Mesendoderm (in vitro differentiated cells): ENCODE results near the gene FARP2.
A peak's percentile ranks its signal among the peaks of the same experiment; 100 is the strongest.
"Not testable (repeated sequence)": the region's sequence is repeated elsewhere in the genome, so short reads cannot be mapped to it uniquely, and the experiment has no call there.

Experiments used
- DNase-seq: peaks from one replicate; pipeline ENCODE4 v3.0.0; 2013
- H2AK5ac ChIP-seq: 2 replicates; pipeline ENCODE4 v1.6.1; 2013; ENCODE audit warnings: low read length, inconsistent platforms
- H2BK120ac ChIP-seq: 2 replicates; pipeline ENCODE4 v1.6.1; 2013; ENCODE audit warnings: low read depth, mild to moderate bottlenecking, low read length, moderate library complexity, mixed read lengths
- H2BK15ac ChIP-seq: replicated peaks from 2 replicates; pipeline ENCODE4 v1.6.1; 2013; ENCODE audit warnings: low read depth, mild to moderate bottlenecking, moderate library complexity
- H2BK5ac ChIP-seq: 2 replicates; pipeline ENCODE4 v1.6.1; 2013; ENCODE audit warnings: low read length, inconsistent platforms
- H3K18ac ChIP-seq: 2 replicates; pipeline ENCODE4 v1.6.1; 2013; ENCODE audit warnings: mild to moderate bottlenecking, low read length, mixed read lengths
- H3K23ac ChIP-seq: one replicate; pipeline ENCODE4 v1.6.1; 2013; ENCODE audit warnings: low read length
- H3K27ac ChIP-seq: 2 replicates; pipeline ENCODE4 v1.5.1; 2013; ENCODE audit warnings: low read depth, mild to moderate bottlenecking, inconsistent platforms, low read length, moderate library complexity
- H3K27me3 ChIP-seq: 2 replicates; pipeline ENCODE4 v1.6.1; 2013; ENCODE audit warnings: low read length, control low read depth, mild to moderate bottlenecking, inconsistent platforms; ENCODE audit not compliant: insufficient read depth, poor library complexity
- H3K36me3 ChIP-seq: 2 replicates; pipeline ENCODE4 v1.6.1; 2013; ENCODE audit warnings: low read length, inconsistent platforms; ENCODE audit not compliant: control insufficient read depth, insufficient read depth
- H3K4ac ChIP-seq: one replicate; pipeline ENCODE4 v1.6.1; 2013; ENCODE audit warnings: low read depth, mild to moderate bottlenecking, low read length, moderate library complexity
- H3K4me1 ChIP-seq: 2 replicates; pipeline ENCODE4 v1.6.1; 2013; ENCODE audit warnings: low read depth, low read length, inconsistent platforms; ENCODE audit not compliant: control insufficient read depth
- H3K4me2 ChIP-seq: 2 replicates; pipeline ENCODE4 v1.6.1; 2013; ENCODE audit warnings: low read length
- H3K4me3 ChIP-seq: 2 replicates; pipeline ENCODE4 v1.5.1; 2013; ENCODE audit warnings: mild to moderate bottlenecking, low read length
- H3K56ac ChIP-seq: one replicate; pipeline ENCODE4 v1.6.1; 2013; ENCODE audit warnings: low read length
- H3K79me1 ChIP-seq: 2 replicates; pipeline ENCODE4 v1.6.1; 2013; ENCODE audit warnings: low read length, inconsistent platforms
- H3K79me2 ChIP-seq: 2 replicates; pipeline ENCODE4 v1.6.1; 2013; ENCODE audit warnings: mild to moderate bottlenecking, low read length; ENCODE audit not compliant: control insufficient read depth, insufficient read depth
- H3K9ac ChIP-seq: 2 replicates; pipeline ENCODE4 v1.6.1; 2013; ENCODE audit warnings: low read length, inconsistent platforms
- H4K5ac ChIP-seq: one replicate; pipeline ENCODE4 v1.6.1; 2013; ENCODE audit warnings: low read length
- H4K8ac ChIP-seq: one replicate; pipeline ENCODE4 v1.6.1; 2013; ENCODE audit warnings: low read depth, mild to moderate bottlenecking, control low read depth, low read length, moderate library complexity
- WGBS: extraction: QIAGEN DNeasy Blood & Tissue Kit; methylation state at CpG from one replicate; pipeline ENCODE4 v1.1.7; 2013; ENCODE audit warnings: low lambda C conversion rate, missing lambda C conversion rate; ENCODE audit not compliant: insufficient coverage; ENCODE audit errors: extremely low coverage; 5-methylcytosine and 5-hydroxymethylcytosine counted together

Gene FARP2

GRCh38 chr2:241315879-241316631 lies 40.0 kb upstream of the FARP2 start, which contains the start of gene SEPTIN2:
TSS of gene SEPTIN2 (plus strand) at chr2:241315925. CDS start at chr2:241324233, 8,308 bp downstream.
- Histone ChIP-seq H3K79me2 (peaks cover 88% of the 10 kb centered on the region), H3K56ac (peak within 1 kb of the TSS; percentile 100), H3K36me3 (no peaks in the 10 kb centered on the region), H2BK15ac (no peak within 1 kb of the TSS), H3K27me3 (no peaks in the 10 kb centered on the region), H3K4me2 (peak within 1 kb of the TSS; percentile 98), H3K27ac (peak within 1 kb of the TSS; percentile 98), H2AK5ac (peak within 1 kb of the TSS; percentile 80), H2BK120ac (no peak within 1 kb of the TSS), H3K23ac (peak within 1 kb of the TSS; percentile 99), H4K5ac (peak within 1 kb of the TSS; percentile 79), H3K4ac (peak within 1 kb of the TSS; percentile 100), H2BK5ac (peak within 1 kb of the TSS; percentile 100), H3K18ac (peak within 1 kb of the TSS; percentile 83), H3K9ac (peak within 1 kb of the TSS; percentile 100), H4K8ac (peak within 1 kb of the TSS; percentile 31), H3K79me1 (peaks cover 9% of the 10 kb centered on the region), H3K4me1 (peaks cover 10% of the 10 kb centered on the region), H3K4me3 (peak within 1 kb of the TSS; percentile 99)
- DNase-seq, result peak; percentile 80
- WGBS, result no CpG with 5 or more reads among the region's 75 CpGs

- peak overlapping the region; percentile 99 for H3K56ac ChIP-seq
- H4K8ac ChIP-seq, result no peak overlapping the region
- WGBS, result no CpG with 5 or more reads among the region's 4 CpGs
- H3K23ac ChIP-seq, result peak overlapping the region; percentile 20
- H2BK5ac ChIP-seq, result no peak overlapping the region
- DNase-seq, result no peak
- H3K18ac ChIP-seq, result peak overlapping the region; percentile 60
- no peaks in the 10 kb centered on the region for H3K27me3 ChIP-seq
- peak overlapping the region; percentile 98 for H3K4me2 ChIP-seq
- H3K27ac ChIP-seq, result peak overlapping the region; percentile 65
- peaks cover 87% of the 10 kb centered on the region for H3K79me2 ChIP-seq
- peak overlapping the region; percentile 95 for H3K4me3 ChIP-seq
- H3K79me1 ChIP-seq, result peaks cover 5% of the 10 kb centered on the region
- H3K4ac ChIP-seq, result peak overlapping the region; percentile 100
- H3K4me1 ChIP-seq, result peaks cover 10% of the 10 kb centered on the region
- no peak overlapping the region for H2BK15ac ChIP-seq
- H4K5ac ChIP-seq, result no peak overlapping the region
- H2AK5ac ChIP-seq, result peak overlapping the region; percentile 54
- H3K36me3 ChIP-seq, result no peaks in the 10 kb centered on the region
- peak overlapping the region; percentile 99 for H3K9ac ChIP-seq
- no peak overlapping the region for H2BK120ac ChIP-seq
Observed at GRCh38 chr2:241316825-241317224, 39.3 kb upstream of the FARP2 start.

- Histone ChIP-seq H3K4me3 (peak overlapping the region; percentile 95), H2BK5ac (no peak overlapping the region), H3K36me3 (no peaks in the 10 kb centered on the region), H4K5ac (no peak overlapping the region), H3K9ac (peak overlapping the region; percentile 99), H3K4me2 (peak overlapping the region; percentile 98), H4K8ac (no peak overlapping the region), H3K4me1 (peaks cover 10% of the 10 kb centered on the region), H3K27ac (no peak overlapping the region), H3K18ac (no peak overlapping the region), H2BK120ac (no peak overlapping the region), H3K56ac (peak overlapping the region; percentile 99), H2BK15ac (no peak overlapping the region), H3K79me2 (peaks cover 85% of the 10 kb centered on the region), H3K79me1 (peaks cover 4% of the 10 kb centered on the region), H2AK5ac (no peak overlapping the region), H3K4ac (no peak overlapping the region), H3K23ac (no peak overlapping the region), H3K27me3 (no peaks in the 10 kb centered on the region)
- no CpG with 5 or more reads among the region's 4 CpGs for WGBS
- no peak for DNase-seq
Observed at GRCh38 chr2:241317391-241317790, 38.7 kb upstream of the FARP2 start.

- H3K18ac ChIP-seq, H3K4me2 ChIP-seq, H3K36me3 ChIP-seq, H2BK120ac ChIP-seq, H4K8ac ChIP-seq, H3K27me3 ChIP-seq, H3K56ac ChIP-seq, H3K23ac ChIP-seq, H3K27ac ChIP-seq, H3K9ac ChIP-seq, H2AK5ac ChIP-seq, H3K4ac ChIP-seq, H4K5ac ChIP-seq, H3K79me1 ChIP-seq, DNase-seq, H3K4me1 ChIP-seq, H3K4me3 ChIP-seq, H2BK15ac ChIP-seq, H2BK5ac ChIP-seq: not testable (repeated sequence)
- WGBS, result no CpG with 5 or more reads among the region's 6 CpGs
- H3K79me2 ChIP-seq, result peaks cover 84% of the 10 kb centered on the region
Observed at GRCh38 chr2:241318830-241319229, 37.3 kb upstream of the FARP2 start.

GRCh38 chr2:241320394-241320793 lies 35.7 kb upstream of the FARP2 start:
- no CpG with 5 or more reads among the region's 8 CpGs for WGBS
- no peaks in the 10 kb centered on the region for H3K27me3 ChIP-seq
- no peak overlapping the region for H4K5ac ChIP-seq
- H3K23ac ChIP-seq, result no peak overlapping the region
- no peak overlapping the region for H3K27ac ChIP-seq
- peaks cover 2% of the 10 kb centered on the region for H3K36me3 ChIP-seq
- H2AK5ac ChIP-seq, result no peak overlapping the region
- no peak overlapping the region for H2BK15ac ChIP-seq
- no peak overlapping the region for H2BK5ac ChIP-seq
- H2BK120ac ChIP-seq, result no peak overlapping the region
- H3K56ac ChIP-seq, result no peak overlapping the region
- no peak overlapping the region for H4K8ac ChIP-seq
- no peak overlapping the region for H3K18ac ChIP-seq
- peaks cover 4% of the 10 kb centered on the region for H3K79me1 ChIP-seq
- no peak overlapping the region for H3K4me3 ChIP-seq
- no peak for DNase-seq
- H3K79me2 ChIP-seq, result peaks cover 83% of the 10 kb centered on the region
- H3K4me1 ChIP-seq, result peaks cover 3% of the 10 kb centered on the region
- H3K4ac ChIP-seq, result no peak overlapping the region
- peak overlapping the region; percentile 32 for H3K9ac ChIP-seq
- no peak overlapping the region for H3K4me2 ChIP-seq
